SU-DHL-6 (cell line): ENCODE results near the gene EFNB1.

Experiments used
- CTCF ChIP-seq: fragments of 200-600 bp; sonication (generic); IDR thresholded peaks from one replicate; pipeline ENCODE4 v1.5.1; 2017; ENCODE audit warnings: antibody characterized with exemption, mild to moderate bottlenecking, low read length, moderate library complexity; ENCODE audit not compliant: insufficient read depth, poor library complexity, severe bottlenecking
- EZH2phosphoT487 ChIP-seq: fragments of 200-600 bp; sonication (generic), shearing (Covaris generic); conservative IDR thresholded peaks from 2 replicates; pipeline ENCODE4 v1.6.1; 2018; ENCODE audit warnings: mild to moderate bottlenecking, antibody characterized with exemption, low read length, moderate library complexity, mixed read lengths

GRCh38 chrX:68795741-68796140, 33.1 kb upstream of the EFNB1 start:
- TF ChIP-seq CTCF (no peak), EZH2phosphoT487 (no peak)
